ENCODE data around the gene MARCHF9.

MARCHF9 gene

GRCh38 chr12:57738661-57739237, 16.2 kb upstream of the MARCHF9 start, which contains the start of gene AGAP2:
TSS of gene AGAP2 (minus strand) at chr12:57738742. CDS start at chr12:57738246, 496 bp downstream.
- peak; percentile 91 for DNase-seq (ENCODE audit: low spot score)

GRCh38 chr12:57739387-57739786, 15.5 kb upstream of the MARCHF9 start:
- DNase-seq (ENCODE audit: low spot score) = no peak

DNA sequence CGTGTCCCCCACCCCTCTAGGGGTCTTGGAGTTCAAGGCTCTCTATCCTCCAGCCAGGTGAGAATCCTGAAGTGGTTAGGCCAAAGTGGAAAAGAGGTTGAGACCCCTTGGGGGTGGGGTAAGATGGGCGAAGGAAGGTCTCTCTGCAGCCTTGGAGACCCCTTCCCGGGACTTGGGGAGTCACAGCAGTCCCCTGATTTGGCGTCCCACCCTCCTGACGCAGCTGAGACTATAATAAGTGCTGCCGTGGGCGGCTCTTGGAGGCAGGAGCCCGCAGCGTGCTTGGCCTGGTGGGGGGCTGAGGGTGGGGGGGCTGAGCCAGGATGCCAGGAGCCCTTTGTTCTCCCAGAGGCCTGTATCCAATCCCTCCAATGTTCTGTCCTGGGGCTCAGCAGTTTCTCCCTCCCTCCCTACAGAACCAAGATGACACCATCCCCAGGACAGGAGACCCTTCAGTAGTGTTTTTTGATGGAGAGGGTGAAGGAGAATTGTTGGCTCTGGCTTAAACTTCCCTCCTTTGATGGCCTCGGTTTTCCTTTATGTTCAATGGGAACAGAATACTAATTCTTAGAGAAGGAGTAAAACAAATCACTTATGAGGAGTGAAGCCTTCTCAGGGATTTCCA, 14.9 kb upstream of the MARCHF9 start:
- DNase-seq (ENCODE audit: low spot score) = no peak

DNA sequence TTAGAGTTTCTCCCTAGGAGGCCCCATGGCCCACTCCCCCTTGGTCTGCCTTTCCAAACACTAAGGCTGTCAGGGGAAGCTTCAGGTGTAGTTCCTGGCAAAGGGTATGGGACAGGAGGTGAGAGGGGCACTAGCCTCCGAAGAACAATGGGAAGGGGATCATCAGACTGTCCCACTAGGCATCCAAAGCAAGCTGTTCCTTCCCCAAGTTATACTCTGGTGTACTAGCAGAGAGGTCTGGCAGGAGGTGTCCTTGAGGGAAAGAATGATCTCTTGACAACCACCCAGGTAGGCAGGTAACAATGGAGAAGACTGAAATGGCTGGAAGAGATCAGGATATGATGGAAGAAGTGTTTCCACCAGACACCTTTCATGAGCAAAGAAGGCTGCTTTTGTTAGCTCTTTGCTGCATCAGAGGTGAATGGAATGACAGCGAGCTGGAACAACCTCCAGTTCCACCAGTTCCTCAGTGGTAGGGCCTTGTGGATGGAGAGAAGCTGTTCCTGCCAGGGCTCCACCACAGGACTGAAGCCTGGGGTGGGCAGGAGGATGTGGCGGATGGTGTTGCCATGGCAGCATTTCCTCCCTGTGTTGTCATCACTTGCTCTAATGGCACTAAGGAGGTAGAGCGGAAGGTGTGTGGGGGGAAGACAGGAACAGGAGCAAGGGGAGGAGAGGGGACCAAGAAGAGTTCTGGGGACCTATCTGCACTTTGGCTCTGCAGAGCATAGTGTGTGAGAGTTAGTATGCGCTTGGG, 14.1 kb upstream of the MARCHF9 start:
- no peak for DNase-seq (ENCODE audit: low spot score)

DNA sequence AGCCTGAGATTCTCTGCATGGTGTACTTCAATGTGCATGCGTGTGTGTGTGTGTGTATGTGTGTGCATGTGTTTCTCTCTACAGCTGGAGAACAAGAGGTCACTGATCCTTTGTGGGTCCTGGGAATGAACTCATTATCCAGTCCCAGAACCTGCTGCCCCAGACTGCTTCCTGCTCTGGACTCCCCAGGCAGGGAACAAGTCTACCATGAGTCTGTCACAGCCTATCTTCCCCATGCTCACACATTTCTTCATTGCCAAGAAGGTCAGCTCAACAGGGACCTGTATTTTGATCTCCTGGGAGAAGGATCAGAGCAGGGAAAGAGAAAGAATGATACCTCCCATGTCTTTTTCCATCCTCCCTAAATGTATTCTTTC, 13.5 kb upstream of the MARCHF9 start:
- DNase-seq (ENCODE audit: low spot score) = no peak

DNA sequence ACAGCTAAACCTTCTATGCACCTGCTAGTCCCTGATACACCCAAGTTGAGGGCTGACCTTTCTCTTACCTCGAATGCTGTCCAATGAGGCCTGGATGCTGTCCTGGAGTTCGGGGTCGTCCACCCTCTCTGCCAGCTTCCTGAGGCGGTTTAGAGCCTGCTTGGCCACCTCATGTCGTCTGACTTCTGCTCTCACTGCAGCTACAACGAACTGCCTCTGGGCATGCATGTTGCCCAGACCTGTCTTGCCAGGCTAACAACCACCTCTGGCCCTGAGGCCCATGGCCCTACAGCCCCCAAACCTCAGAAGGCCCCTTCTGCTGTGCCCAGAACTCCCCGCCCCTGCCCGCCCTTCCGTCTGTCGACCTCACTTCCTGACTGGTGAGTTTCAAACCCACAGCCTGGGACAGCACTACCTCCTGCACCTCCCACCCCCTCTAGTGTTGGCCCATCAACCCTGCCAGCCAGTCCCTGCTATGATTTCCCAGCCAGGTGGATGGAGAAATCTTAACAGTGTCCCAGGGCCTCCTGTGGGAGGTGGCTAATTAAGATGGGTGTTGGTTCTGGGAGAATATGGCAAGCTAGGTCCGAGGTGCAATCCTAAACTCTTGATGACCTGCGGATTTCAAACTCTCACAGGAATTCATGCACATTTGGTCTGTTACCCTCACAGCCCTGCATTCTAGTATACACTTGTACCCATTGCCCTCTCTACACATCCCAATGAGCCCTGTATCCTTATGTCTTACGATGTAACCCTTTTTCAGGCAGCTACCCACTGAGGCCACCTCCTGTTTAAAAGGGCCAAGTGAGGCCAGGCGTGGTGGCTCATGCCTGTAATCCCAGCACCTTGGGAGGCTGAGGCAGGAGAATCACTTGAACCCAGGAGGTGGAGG, 12.8 kb upstream of the MARCHF9 start:
- DNase-seq (ENCODE audit: low spot score) = no peak

GRCh38 chr12:57743769-57744168, 11.1 kb upstream of the MARCHF9 start:
- DNase-seq (ENCODE audit: low spot score) = no peak

- no peak for DNase-seq (ENCODE audit: low spot score)
Measured at GRCh38 chr12:57744194-57744776, 10.6 kb upstream of the MARCHF9 start.

DNA sequence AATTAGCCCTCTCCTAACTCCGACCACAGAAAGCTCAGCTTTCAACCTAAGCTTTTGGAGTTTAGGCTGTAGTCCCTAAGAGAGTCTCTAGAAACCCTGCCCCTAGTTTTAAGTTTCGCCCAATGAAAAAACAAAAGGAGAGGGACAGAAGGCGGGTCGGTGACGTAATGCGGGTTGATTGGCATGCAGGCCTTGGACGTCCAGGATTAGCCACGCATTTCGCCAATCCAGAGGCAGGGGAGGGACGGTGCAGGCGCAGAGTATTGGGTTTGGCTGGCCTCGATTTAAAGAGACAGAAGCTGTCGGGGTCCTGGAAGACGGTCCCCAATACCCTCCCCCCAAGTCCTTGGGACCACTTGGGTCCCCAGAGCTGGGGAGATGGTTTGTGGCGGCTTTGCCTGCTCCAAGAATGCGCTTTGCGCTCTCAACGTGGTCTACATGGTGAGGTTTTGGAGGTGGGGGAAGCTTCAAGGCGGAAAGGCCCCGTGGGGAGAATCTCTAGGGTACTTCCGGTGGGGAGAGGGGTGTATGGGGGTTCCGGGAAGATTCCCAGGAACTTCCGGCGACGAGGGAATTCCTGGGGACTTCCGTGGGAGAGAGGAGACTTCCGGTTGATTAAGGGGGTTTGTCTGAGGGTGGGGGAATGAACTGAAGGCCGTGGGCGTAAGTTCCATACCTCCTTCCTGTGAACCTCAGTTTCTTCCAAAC, 10.0 kb upstream of the MARCHF9 start, which contains the start of gene TSPAN31:
TSPAN31 (plus strand) TSS at position 263 of the 708 bp plus-strand sequence; CDS start at position 379, 116 bp downstream.
- DNase-seq (ENCODE audit: low spot score) = peak; percentile 100

DNA sequence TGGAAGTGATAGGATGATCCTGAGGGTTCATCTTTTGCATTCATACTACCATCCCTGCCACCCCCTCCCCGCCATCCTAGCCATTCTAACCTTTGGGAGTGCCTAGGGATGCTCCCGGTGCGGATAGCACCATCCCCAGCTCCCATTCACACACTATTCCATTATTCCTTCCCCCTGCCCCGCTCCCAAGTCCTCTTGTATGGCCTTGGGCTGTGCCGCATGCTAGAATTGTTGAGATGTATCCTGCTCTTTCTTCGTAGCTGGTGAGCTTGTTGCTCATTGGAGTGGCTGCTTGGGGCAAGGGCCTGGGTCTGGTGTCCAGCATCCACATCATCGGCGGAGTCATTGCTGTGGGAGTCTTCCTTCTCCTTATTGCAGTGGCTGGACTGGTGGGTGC, 9.4 kb upstream of the MARCHF9 start:
- DNase-seq (ENCODE audit: low spot score) = no peak

GRCh38 chr12:57746025-57746424, 8.9 kb upstream of the MARCHF9 start:
- DNase-seq (ENCODE audit: low spot score) = no peak

DNA sequence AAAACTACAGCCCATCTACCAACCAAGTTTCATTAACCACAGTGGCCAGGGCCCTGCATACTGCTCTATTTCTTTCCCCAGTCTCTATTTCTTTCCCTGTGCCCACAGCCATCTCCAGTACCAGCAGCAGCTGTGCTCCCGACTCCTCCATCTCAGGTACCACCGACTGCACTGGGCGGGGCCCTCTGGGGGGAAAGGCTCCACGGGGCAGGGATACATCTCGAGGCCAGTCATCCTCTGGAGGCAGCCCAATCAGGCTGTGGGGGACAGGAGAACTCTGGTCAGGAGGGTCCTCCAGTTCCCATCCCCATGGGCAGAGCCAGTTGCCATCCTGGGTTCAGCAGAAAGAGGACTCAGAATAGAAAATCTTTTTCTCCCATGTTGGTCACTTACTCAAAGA, 5.8 kb upstream of the MARCHF9 start:
- DNase-seq (ENCODE audit: low spot score) = no peak

DNA sequence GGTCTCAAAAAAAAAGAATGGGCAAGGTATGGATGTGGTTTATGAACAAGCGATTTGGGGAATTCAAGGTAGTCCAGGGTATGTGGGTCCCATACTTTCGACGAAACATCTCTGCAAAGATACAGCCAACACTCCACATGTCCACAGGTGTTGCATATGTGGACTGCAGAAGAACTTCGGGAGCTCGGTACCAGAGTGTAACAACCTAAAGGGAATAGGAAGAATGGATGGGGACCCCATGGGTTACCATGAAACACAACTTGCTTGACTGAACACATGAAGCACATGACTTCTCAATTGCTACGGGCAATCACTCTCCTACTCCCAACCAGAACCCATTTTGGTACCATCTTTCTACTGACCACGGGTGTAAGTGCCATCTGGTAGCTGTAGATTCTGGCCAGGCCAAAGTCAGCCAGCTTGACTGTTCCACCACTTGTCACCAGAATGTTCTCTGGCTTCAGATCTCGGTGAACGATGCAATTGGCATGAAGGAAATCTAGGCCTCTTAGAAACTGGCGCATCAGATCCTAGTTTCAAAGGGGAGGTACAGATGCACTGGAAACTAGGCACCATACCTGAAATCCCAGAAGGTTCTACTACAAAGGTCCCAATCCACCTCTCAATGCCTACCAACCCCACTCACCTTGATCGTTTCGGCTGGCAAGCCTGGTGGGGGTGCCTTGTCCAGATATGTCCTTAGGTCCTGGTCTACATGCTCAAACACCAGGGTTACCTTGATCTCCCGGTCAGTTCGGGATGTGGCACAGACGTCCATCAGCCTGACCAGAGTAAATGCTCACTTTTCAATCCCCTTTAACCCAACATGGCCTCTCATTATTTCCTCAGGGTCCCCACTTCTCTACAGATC, 4.1 kb upstream of the MARCHF9 start:
- no peak for DNase-seq (ENCODE audit: low spot score)

- no peak for DNase-seq (ENCODE audit: low spot score)
Measured at GRCh38 chr12:57751432-57751787, 3.5 kb upstream of the MARCHF9 start.

DNA sequence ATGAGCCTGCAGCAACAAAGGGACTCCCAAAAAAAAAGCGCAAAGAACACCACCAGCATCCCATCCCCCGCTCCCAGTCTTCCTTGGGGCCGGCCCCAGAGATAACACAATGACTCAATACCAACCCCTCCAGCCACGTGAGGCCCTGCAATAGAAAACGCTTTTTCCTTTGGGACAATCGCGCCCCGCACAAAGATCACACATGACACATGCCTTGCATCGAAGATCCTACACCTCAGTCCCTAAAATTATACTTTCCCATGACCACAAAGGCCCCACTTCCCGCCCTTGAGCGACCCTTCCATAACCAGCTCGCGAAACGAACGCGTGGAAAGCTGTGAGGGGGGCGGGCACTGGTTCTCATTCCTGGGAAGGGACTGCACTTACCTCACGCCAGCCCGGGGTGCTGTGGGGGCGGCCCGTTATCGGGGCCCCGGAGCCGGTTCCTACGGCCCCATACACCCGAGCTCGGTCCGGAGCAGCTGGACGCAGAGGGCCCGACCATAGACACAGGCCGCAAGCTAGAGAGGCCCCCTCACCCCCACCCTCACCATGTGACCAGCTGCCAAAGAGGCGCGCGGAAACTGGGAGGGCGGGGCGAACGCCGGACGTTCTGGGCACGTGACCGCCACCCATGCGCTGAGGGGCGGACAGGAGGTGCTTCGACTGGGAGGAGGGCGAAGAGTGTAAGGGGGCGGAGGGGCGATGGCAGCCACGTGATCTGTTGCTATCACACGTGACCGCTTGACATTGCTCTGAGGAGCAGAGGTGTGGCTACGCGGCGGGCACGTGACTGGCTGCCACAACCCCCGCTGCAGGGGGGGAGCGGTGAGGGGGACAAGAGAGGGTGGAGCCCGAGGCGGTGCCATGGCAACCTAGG, 2.9 kb upstream of the MARCHF9 start, which contains the start of gene CDK4:
CDK4 (minus strand) TSS at position 523 of the 880 bp plus-strand sequence. CDS start 593 bp downstream, outside the sequence.
- DNase-seq (ENCODE audit: low spot score) = peak; percentile 100

DNA sequence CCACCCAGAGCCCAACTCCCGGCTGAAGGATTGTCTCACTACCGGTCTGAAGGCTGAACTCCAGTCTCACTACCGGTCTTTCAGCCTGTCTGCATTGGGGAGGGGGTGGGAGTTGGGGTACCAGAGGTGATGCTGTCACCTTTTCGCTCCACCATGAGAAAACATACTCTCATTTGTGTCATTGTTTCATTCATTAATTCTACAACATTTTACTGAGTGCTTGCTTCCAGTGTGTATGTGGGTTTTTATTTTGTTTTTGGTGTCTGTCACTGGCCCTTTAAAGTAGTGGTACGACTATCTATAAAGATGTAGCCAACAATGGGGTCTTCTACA, 2.3 kb upstream of the MARCHF9 start:
- no peak for DNase-seq (ENCODE audit: low spot score)

DNA sequence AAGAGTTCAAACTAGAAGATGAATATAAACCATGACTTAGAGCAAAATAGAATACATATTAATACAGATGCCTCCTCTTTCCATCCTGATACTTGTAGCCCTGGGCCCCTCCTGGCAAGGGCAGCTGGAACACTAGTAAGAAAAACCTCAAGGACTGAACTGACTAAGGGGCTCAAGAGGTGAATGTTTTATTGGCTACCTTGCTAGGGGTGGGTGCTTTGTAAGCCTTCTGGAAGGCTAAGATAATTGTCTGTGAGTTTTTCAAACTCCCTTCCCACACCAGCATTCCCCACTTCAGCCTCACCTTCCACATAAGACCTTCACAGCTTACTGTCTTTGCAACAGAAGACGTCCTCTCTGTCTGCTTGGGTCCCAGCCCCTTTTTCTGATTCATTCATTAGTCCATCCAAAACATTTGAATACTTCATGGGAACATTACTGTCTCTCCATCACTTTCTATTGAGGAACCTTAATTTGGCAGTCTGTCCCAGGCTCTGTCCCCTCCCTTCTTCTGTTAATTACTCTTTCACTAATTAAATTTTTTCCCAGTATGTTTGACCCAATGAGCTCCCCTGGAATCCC, 1.1 kb upstream of the MARCHF9 start:
- no peak for DNase-seq (ENCODE audit: low spot score)

DNA sequence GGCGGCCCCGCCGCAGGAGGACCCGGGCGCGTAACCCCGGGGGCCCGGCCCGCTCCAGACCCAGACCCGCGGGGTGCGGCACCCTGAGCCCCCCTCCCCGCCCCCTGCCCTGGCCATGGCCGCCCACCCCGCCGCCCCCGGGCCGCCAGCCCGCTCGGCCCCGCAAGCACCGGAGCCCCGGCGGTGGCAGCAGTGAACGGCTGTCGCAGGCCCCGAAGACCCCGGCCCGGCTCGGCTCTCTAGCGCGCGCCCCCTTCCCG, 221 bp downstream of the MARCHF9 start:
- DNase-seq (ENCODE audit: low spot score) = no peak
